Measurements from ENCODE around the gene CST9L. TPM values are rescaled to one million over a fixed set of nuclear protein-coding genes. Genes with fewer than 3 reads are reported as not detected.

The CST9L gene
- total and polyA plus RNA-seq, 2 of the 13 experiments (the other 11 are each of a cell fraction or from before 2014, with no cell fraction given) = 0.15 TPM; not detected in 1

- TF ChIP-seq TARDBP (CRISPR knock-in tag; IDR thresholded peaks at IDR 0.05) (no peak), TSC22D2 (CRISPR knock-in tag; IDR thresholded peaks at IDR 0.05; ENCODE audit: borderline replicate concordance) (0 out of 2 replicates have a peak, but pooled peaks have one; percentile 3), ZSCAN31 (CRISPR knock-in tag; IDR thresholded peaks at IDR 0.05; ENCODE audit: low read depth) (no peak), SMARCC2 (IDR thresholded peaks at IDR 0.05) (no peak), ZBTB26 (CRISPR knock-in tag; IDR thresholded peaks at IDR 0.05; ENCODE audit: borderline replicate concordance) (no peak), SP4 (CRISPR knock-in tag; IDR thresholded peaks at IDR 0.05) (peak; percentile 70), FLYWCH1 (CRISPR knock-in tag; IDR thresholded peaks at IDR 0.05) (0 out of 2 replicates have a peak, but pooled peaks have one; percentile 30), ZMYM3 (CRISPR knock-in tag; IDR thresholded peaks at IDR 0.05) (0 out of 2 replicates have a peak, but pooled peaks have one; percentile 32), MAX (IDR thresholded peaks at IDR 0.05) (0 out of 2 replicates have a peak, but pooled peaks have one; percentile 61), HHEX (CRISPR knock-in tag; IDR thresholded peaks at IDR 0.05) (no peak), ZNF607 (CRISPR knock-in tag; IDR thresholded peaks at IDR 0.05; ENCODE audit: borderline replicate concordance) (no peak; the same call in 1 of the 2 replicates), JDP2 (CRISPR knock-in tag; IDR thresholded peaks at IDR 0.05; ENCODE audit: borderline replicate concordance) (no peak), ZNF251 (CRISPR knock-in tag; IDR thresholded peaks at IDR 0.05) (no peak), PCBP2 (optimal IDR thresholded peaks at IDR 0.05; ENCODE audit: low read depth, low read length, poor library complexity, severe bottlenecking) (no peak), PREB (CRISPR knock-in tag; IDR thresholded peaks at IDR 0.05) (peak; percentile 12; the same call in 1 of the 2 replicates), ZNF382 (CRISPR knock-in tag; IDR thresholded peaks at IDR 0.05; ENCODE audit: borderline replicate concordance) (no peak), FUBP1 (CRISPR knock-in tag; IDR thresholded peaks at IDR 0.05; ENCODE audit: borderline replicate concordance) (no peak), CCDC6 (CRISPR knock-in tag; IDR thresholded peaks at IDR 0.05) (no peak), MATR3 (CRISPR knock-in tag; IDR thresholded peaks at IDR 0.05) (no peak), SMAD1 (CRISPR knock-in tag; IDR thresholded peaks at IDR 0.05; ENCODE audit: borderline replicate concordance, low read depth) (no peak; the same call in 1 of the 2 replicates), ATF2 (CRISPR knock-in tag; IDR thresholded peaks at IDR 0.05) (no peak)
Observed at GRCh38 chr20:23585449-23585807, 17.1 kb upstream of the CST9L start (continued).
